Measurements from ENCODE around the gene GABRR3. TPM values are rescaled to one million over a fixed set of nuclear protein-coding genes. Genes with fewer than 3 reads are reported as not detected.

The GABRR3 gene
- total and polyA plus RNA-seq, 2 experiments from 2014 or later: not detected

- H3K4me1 ChIP-seq (ENCODE audit: insufficient read depth): no peaks in the 10 kb centered on the region
- H3K4me2 ChIP-seq: no peak overlapping the region
Measured at GRCh38 chr3:98022978-98023820, 11.9 kb downstream of the GABRR3 start.

DNA sequence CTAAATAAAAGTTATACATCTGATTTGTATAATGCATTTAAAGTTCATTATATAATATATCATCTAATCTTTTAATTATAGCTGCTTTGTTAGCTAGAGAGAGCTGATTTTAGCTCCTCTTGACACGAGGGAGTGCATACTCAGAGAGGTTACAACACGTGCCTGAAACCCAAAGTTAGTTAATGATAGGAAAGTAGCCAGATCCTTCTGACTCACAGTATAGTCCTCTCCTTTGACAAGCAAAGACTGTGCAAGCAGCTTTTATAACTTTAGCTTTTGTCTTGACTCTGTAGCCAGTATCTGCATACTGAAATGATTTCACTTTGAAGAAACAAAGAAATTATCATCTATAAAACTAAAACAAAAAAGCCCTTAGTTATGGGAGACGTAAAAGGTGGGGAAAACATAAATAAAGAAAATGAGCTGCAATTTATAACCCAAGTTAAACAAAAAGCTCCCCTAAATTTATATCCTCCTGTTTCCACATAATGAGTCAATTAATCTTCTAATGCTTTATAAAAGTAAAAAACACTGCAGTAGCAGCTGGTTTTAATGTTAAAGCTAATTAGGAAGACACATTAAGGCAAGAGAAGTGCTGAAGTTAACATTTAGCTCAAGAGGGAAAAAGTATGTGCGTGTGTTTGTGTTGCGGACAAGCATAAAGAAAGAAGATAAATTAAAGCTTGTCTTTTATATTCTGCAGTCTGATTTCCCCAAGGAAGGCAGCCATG lies 13.1 kb downstream of the GABRR3 start:
- Histone ChIP-seq H3K4me2 (no peak overlapping the region), H4K20me1 (replicated peaks; ENCODE audit: insufficient read depth) (no peaks in the 10 kb centered on the region), H3K4me3 (no peak overlapping the region), H3K27me3 (ENCODE audit: insufficient read depth) (no peaks in the 10 kb centered on the region), H3K9me2 (ENCODE audit: insufficient read depth) (no peaks in the 10 kb centered on the region), H3K4me1 (ENCODE audit: insufficient read depth) (no peaks in the 10 kb centered on the region), H3K36me3 (ENCODE audit: insufficient read depth) (no peaks in the 10 kb centered on the region), H3K27ac (ENCODE audit: low read depth) (no peak overlapping the region), H3F3A (replicated peaks; ENCODE audit: low read depth) (no peaks in the 10 kb centered on the region), H3K79me2 (replicated peaks; ENCODE audit: insufficient read depth) (no peaks in the 10 kb centered on the region), H2AFZ (peak overlapping the region; percentile 64; the same call in 1 of the 2 replicates)
- Mint-ChIP-seq H3K4me3 (no peak overlapping the region), H3K4me1 (peaks cover 8% of the 10 kb centered on the region; the same call in 2 of the 3 replicates), H3K27me3 (ENCODE audit: insufficient read depth, low read depth, poor library complexity) (no peaks in the 10 kb centered on the region), H3K9me3 (no peaks in the 10 kb centered on the region), H3K27ac (no peak overlapping the region), H3K36me3 (ENCODE audit: low read depth) (no peaks in the 10 kb centered on the region)
- DNase-seq (ENCODE audit: low spot score) (no peak), ATAC-seq (no peak)
- TF ChIP-seq STAT1 (IDR thresholded peaks at IDR 0.05; ENCODE audit: unreplicated experiment) (no peak), POLR2AphosphoS5 (IDR thresholded peaks at IDR 0.05; ENCODE audit: low read depth) (no peak), JUNB (IDR thresholded peaks at IDR 0.05; ENCODE audit: unreplicated experiment) (no peak), EZH2phosphoT487 (IDR thresholded peaks at IDR 0.05; ENCODE audit: unreplicated experiment) (no peak), EZH2 (IDR thresholded peaks at IDR 0.05; ENCODE audit: low read depth, unreplicated experiment) (no peak), ZNF114 (CRISPR knock-in tag; IDR thresholded peaks at IDR 0.05) (no peak), CREB1 (CRISPR knock-in tag; IDR thresholded peaks at IDR 0.05; ENCODE audit: low read depth) (no peak)
- TF ChIP-seq, protein P1, sequence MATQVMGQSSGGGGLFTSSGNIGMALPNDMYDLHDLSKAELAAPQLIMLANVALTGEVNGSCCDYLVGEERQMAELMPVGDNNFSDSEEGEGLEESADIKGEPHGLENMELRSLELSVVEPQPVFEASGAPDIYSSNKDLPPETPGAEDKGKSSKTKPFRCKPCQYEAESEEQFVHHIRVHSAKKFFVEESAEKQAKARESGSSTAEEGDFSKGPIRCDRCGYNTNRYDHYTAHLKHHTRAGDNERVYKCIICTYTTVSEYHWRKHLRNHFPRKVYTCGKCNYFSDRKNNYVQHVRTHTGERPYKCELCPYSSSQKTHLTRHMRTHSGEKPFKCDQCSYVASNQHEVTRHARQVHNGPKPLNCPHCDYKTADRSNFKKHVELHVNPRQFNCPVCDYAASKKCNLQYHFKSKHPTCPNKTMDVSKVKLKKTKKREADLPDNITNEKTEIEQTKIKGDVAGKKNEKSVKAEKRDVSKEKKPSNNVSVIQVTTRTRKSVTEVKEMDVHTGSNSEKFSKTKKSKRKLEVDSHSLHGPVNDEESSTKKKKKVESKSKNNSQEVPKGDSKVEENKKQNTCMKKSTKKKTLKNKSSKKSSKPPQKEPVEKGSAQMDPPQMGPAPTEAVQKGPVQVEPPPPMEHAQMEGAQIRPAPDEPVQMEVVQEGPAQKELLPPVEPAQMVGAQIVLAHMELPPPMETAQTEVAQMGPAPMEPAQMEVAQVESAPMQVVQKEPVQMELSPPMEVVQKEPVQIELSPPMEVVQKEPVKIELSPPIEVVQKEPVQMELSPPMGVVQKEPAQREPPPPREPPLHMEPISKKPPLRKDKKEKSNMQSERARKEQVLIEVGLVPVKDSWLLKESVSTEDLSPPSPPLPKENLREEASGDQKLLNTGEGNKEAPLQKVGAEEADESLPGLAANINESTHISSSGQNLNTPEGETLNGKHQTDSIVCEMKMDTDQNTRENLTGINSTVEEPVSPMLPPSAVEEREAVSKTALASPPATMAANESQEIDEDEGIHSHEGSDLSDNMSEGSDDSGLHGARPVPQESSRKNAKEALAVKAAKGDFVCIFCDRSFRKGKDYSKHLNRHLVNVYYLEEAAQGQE (IDR thresholded peaks at IDR 0.05; ENCODE audit: unreplicated experiment): no peak
- TF ChIP-seq, protein P2, sequence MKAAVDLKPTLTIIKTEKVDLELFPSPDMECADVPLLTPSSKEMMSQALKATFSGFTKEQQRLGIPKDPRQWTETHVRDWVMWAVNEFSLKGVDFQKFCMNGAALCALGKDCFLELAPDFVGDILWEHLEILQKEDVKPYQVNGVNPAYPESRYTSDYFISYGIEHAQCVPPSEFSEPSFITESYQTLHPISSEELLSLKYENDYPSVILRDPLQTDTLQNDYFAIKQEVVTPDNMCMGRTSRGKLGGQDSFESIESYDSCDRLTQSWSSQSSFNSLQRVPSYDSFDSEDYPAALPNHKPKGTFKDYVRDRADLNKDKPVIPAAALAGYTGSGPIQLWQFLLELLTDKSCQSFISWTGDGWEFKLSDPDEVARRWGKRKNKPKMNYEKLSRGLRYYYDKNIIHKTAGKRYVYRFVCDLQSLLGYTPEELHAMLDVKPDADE (IDR thresholded peaks at IDR 0.05): no peak
- TF ChIP-seq, protein P3, sequence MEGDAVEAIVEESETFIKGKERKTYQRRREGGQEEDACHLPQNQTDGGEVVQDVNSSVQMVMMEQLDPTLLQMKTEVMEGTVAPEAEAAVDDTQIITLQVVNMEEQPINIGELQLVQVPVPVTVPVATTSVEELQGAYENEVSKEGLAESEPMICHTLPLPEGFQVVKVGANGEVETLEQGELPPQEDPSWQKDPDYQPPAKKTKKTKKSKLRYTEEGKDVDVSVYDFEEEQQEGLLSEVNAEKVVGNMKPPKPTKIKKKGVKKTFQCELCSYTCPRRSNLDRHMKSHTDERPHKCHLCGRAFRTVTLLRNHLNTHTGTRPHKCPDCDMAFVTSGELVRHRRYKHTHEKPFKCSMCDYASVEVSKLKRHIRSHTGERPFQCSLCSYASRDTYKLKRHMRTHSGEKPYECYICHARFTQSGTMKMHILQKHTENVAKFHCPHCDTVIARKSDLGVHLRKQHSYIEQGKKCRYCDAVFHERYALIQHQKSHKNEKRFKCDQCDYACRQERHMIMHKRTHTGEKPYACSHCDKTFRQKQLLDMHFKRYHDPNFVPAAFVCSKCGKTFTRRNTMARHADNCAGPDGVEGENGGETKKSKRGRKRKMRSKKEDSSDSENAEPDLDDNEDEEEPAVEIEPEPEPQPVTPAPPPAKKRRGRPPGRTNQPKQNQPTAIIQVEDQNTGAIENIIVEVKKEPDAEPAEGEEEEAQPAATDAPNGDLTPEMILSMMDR (conservative IDR thresholded peaks at IDR 0.05; ENCODE audit: low read depth in 2 of 2): no peak

More at GRCh38 chr3:98022978-98023820, 11.9 kb downstream of the GABRR3 start:
- Histone ChIP-seq H3F3A (replicated peaks; ENCODE audit: low read depth) (no peaks in the 10 kb centered on the region), H3K79me2 (replicated peaks; ENCODE audit: insufficient read depth) (no peaks in the 10 kb centered on the region), H2AFZ (no peak overlapping the region), H3K9me2 (ENCODE audit: insufficient read depth) (no peaks in the 10 kb centered on the region), H3K4me3 (no peak overlapping the region), H3K27me3 (ENCODE audit: insufficient read depth) (no peaks in the 10 kb centered on the region), H4K20me1 (replicated peaks; ENCODE audit: insufficient read depth) (no peaks in the 10 kb centered on the region), H3K36me3 (ENCODE audit: insufficient read depth) (no peaks in the 10 kb centered on the region), H3K27ac (ENCODE audit: low read depth) (no peak overlapping the region)
- TF ChIP-seq POLR2AphosphoS5 (IDR thresholded peaks at IDR 0.05; ENCODE audit: low read depth): no peak
- TF ChIP-seq, protein P3 (conservative IDR thresholded peaks at IDR 0.05; ENCODE audit: low read depth in 2 of 2): peak; percentile 94 to 100
- Mint-ChIP-seq H3K9me3 (no peaks in the 10 kb centered on the region), H3K36me3 (ENCODE audit: low read depth) (no peaks in the 10 kb centered on the region), H3K27ac (no peak overlapping the region), H3K4me3 (no peak overlapping the region), H3K4me1 (peaks cover 8% of the 10 kb centered on the region; the same call in 2 of the 3 replicates), H3K27me3 (ENCODE audit: insufficient read depth, low read depth, poor library complexity) (no peaks in the 10 kb centered on the region)
- ATAC-seq (peak; percentile 93), DNase-seq (ENCODE audit: low spot score) (peak; percentile 92)

All from GM23338 (cell line).